GM18520 (cell line): ENCODE data around the gene GRSF1.
"Not testable (repeated sequence)": the region's sequence is repeated elsewhere in the genome, so short reads cannot be mapped to it uniquely, and the experiment has no call there.

Experiments
- ATAC-seq: cut with Tn5 transposase; IDR thresholded peaks from one replicate; pipeline ENCODE4 v1.9.1; 2021; ENCODE audit not compliant: unreplicated experiment

GRSF1 gene

DNA sequence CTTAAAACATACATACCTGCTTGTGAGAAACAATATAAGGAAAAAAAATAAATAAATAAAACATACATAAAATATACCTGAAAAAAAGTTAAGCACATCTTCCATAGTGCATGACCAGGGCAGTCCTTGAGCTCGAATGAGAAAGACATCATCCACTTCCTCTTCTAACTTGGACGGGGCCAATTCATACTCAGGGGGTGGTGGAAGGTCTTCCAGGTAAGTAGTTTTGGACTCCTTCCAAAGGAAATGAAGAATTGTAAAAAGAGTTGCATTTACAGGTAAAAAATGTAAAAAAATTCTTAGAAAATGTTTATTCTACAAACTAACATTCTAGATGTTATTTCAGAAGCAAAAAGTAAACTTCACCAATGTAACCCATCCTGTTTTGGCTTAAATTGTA is 3.6 kb downstream of the GRSF1 start:
- ATAC-seq: no peak

DNA sequence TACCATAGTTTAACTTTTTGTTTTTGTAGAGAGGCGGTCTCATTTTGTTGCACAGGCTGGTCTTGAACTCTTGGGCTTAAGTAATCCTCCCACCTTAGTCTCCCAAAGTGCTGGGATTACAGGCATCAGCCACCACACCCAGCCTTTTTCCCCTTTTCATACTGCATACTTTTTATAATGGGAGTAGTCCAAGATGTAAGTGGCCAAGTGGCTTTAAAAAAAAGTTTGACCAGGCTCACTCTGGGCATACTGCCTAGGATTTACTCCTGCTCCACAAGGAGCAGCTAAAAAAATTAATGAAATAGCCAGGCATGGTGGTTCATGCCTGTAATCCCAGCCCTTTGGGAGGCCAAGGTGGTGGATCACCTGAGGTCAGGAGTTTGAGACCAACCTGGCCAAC is 6.0 kb downstream of the GRSF1 start:
- ATAC-seq: no peak

DNA sequence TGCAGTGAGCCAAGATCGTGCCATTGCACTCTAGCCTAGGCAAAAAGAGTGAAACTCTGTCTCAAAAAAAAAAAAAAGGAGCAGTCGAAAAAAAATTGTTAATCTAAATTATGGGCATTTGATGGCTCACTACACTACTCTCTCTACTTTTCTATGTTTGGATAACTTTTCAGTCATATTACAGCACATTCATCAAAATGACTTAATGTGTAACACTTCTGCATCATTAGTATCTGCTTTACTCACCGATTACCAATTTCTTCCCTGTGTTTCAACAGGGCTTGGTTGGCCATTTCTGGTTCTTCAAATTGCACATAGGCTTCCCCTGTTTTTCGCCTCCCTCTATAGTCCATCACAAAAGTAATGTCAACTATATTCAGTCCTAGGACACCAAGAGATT is 8.4 kb downstream of the GRSF1 start:
- no peak for ATAC-seq

DNA sequence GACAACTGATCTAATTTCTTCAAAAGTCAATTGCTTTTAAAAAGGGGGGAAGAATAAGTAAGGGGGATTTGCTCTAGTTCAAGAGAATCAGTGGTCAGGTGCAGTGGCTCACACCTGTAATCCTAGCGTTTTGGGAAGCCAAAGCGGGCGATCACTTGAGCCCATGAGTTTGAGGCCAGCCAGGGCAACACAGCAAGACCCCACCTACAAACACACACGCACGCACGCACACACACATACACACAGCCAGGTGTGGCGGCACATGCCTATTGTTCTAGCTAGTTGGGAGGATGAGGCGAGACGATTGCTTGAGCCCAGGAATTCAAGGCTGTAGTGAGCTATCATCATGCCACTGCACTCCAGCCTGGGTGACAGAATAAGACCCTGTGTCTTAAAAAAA is 9.6 kb downstream of the GRSF1 start:
- ATAC-seq: no peak

DNA sequence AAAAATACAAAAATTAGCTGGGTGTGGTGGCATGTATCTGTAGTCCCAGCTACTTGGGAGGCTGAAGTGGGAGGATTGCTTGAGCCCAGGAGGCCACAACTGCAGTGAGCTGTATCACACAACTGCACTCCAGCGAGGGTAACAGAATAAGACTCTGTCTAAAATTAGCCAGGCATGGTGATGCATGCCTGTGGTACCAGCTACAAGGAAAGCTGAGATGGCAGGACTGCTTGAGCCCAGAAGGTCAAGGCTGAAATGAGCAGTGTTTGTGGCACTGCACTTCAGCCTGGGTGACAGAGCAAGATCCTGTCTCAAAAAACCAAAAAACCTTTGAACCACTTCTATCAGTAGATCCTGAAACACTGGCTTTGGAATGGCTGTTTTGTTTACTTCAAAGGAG is 10.2 kb downstream of the GRSF1 start:
- ATAC-seq: no peak

DNA sequence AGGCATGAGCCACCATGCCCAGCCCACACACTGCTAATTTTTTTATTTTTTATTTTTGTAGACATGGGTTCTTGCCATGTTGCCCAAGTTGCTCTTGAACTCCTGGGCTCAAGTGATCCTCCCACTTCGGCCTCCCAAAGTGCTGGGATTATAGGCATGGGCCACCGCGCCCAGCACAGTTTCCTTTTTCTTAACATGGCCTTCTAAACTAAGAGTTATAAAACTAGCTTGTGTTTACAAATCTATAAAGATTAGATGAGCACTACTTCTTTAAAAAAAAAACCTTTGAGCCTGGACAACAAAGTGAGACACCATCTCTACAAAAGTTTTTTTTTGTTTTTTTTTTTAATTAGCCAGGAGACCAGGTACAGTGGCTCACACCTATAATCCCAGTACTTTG is 10.7 kb downstream of the GRSF1 start:
- no peak for ATAC-seq

DNA sequence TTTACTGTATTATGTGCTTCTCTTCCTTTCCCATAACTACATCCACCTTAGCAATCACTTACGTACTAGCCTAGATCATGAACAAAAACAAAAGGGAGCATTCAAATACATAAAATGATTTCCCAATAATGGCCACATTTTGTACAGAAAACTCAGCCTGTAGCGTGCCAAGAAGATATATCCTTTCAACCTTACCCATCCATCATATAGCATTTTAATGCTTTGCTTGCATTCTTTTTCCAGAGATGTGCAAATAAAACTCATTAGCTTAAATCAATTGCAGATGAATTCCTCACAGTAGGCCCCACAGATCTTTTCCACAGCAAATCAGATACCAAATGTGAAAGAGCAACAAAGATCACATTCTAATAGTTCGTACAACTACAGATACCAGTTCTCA is 20.8 kb downstream of the GRSF1 start:
- no peak for ATAC-seq

DNA sequence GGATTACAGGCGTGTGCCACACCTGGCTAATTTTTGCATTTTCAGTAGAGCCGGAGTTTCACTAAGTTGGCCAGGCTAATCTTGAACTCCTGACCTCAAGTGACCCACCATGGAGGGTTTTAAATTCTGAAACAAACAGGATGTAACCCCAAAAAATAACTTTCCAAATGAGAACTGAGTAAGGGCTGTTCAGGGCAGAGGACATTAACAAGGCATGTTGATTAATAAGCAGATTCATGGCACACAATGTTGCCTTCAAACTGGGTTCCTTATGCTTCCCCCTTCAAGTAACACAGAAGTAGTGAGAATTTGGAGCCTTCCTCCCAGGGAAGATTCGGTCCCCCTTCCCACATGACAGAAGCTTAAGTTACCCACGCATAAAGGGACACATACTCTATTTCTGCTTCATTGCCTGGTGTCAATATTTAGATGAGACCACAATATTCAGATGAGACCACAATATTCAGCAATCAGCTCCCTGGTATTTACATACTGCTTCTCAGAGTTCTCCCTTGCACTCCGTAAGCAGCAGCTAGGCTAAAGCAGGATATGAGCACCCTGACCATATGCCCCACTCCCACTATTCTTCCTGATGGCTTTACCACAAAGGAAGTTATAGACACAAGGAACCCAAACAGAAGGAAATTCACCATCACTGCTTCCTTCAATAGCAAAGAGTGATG is 21.4 kb downstream of the GRSF1 start:
- ATAC-seq: peak; percentile 70

DNA sequence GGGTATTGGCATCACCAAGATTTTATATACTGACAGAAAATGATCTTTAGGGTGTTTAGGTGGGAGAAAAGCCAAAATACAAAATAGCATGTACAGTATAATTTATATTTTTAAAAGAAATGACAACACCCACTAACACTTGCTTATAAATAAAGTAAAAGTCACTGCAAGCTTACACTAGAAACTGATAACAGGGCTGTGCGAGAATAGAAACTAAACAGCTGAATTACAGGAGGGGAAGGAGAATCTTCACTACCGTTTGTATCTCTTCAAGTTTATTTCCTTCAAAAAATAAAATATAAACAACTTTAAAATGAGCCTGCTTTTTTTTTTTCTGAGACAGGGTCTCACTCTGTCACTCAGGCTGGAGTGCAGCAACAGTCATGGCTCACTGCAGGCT is 22.8 kb downstream of the GRSF1 start:
- no peak for ATAC-seq

DNA sequence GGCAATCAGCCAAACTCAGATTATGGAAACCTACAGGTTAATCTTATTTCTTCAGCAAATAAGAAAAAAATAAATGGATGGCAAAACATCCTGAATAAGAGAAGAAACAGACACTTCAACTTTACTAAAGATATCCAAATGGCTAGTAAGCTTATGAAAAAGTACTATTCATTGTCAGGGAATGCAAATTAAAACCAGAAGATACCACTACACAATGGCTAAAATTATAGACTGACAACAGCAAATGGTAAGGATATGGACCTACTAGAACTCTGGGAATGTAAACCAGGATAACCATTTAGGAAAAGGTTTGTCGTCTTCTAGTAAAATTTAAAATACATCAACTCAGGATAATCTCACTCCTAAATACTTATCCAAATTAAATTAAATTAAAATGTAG is 24.3 kb downstream of the GRSF1 start:
- ATAC-seq: no peak

DNA sequence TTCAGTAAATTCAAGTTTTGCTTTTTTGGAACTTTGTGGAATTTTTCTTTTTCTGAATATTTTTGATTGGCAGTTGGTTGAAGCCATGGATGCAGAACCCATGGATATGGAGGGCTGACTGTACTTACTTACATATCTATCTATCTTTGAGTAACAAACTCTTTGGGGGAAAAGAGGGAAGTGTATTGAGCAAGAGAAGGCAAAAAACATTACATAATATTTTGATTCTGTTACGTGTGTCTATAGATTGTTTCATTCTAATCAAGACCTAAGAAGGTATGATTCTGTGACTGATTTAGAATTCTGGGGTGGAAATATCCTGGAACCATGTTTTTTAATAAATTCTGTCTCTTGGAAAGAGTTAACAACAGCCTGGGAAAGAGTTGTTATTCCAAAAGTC is 31.5 kb downstream of the GRSF1 start:
- no peak for ATAC-seq

DNA sequence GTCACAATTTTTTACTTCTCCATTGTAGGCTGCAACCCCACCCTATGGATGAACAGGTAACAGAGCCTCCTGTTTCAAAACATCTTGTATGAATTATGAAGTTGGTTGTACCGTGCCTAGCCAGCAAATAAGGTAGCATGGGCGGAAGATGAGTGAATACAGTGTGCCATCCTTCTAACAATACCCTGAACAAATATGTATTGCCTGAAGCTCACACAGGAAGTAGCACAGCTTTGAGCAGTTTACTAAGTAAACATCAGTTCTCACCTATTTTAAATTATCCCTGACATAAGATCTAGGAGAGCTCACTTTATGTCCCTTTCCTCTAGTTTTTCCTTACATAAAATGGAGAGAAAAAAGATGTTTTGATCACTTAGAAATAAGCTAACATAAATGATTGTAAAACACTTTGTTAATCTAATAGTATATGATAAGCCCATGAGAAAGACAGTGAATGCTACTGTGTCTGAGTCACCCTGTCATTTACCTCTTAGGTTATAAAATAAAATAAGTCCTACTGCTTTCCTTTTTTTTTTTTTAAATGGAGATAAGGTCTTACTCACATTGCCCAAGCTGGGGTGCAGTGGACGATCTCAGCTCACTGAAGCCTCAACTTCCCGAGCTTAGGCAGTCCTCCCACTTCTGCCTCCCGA is 36.6 kb downstream of the GRSF1 start:
- no peak for ATAC-seq

DNA sequence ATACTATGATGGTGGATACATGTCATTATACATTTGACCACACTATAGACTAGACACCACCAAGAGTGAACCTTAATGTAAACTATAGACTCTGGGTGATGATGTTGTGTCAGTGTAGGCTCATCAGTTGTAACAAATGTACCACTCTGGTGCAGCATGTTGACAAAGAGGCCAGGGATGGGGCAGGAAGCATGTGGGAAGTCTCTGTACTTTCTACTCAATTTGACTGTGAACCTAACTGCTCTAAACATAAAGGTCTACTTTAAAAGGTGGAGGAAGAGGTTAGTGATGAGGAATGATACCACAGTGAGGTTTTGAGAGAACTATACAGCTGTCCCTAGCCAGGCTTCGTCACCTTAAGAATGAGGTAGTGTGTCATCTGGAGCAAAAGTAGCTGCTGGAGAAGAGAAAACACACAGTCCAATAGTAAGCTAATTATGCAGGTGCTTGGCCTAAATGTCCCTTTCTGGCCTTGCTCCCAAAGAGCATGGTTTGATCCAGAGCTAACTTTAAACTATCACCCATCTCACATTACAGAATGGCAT is 38.4 kb downstream of the GRSF1 start:
- ATAC-seq: peak; percentile 40

DNA sequence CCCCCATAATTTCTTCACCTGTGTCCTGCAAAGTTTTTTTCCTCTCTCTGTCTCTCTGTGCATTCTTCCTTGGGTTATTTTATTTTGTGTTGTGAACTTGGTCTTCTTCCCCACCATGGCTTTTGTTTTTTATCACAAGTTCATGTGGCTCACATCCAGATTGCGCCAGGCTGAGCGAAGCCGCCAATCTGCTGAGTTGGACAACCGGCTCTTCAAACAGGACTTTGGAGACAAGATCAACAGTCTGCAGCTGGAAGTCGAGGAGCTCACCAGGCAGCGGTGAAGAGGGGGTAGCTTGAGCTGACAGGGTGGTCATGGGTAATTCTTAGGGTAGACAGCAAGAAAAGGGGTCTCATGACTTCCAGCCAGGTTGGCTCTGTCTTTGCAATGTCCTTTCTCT is 46.1 kb downstream of the GRSF1 start:
- ATAC-seq: no peak

DNA sequence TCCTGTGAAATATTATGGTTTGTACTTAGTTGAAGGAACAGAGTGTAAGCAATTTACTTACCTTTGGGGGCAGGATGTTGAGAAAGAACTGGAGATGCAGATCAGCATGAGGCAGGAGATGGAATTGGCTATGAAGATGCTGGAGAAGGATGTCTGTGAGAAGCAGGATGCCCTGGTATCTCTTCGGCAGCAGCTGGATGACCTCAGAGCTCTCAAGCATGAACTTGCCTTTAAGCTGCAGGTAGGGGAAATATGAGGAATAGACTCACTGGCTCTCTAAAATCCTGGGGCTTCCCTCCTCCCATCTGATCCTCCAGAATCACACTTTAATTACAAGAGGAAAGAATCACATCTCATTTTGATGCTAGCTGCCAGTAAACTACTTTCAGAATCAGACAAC is 51.0 kb downstream of the GRSF1 start:
- ATAC-seq: no peak

DNA sequence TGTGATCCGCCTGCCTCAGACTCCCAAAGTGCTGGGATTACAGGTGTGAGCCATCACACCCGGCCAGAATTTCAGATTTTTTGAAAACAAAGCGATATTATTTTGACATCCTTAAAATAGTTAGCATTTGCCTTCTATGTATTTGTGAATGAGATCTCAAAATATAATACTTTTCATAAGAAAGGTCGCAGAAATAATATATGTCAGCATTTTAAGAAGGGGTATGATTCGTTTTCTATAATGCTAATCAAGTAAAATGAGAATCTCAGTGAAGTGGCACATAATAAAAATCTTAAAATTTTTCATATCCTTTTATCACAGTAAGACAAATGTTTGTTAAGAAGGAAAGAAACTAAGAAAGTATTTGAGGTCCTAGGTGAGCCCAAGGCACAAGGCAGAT is 52.2 kb downstream of the GRSF1 start:
- ATAC-seq: no peak

DNA sequence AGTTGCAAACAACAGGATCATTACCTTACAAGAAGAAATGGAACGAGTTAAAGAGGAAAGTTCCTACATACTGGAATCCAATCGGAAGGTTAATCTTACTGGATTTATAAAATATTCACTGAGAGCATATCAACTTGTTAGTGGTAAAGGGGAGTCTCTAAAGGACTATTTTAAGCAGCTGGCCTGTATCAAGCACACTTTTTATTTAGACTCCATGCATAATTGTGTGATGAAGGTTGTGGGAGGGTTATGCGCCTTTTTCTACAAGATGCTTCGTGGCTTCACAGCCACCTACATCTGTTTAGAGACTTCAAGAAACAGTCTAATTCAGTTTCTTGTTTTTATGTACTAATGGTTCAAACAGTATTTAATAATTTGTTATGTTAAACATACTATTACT is 56.6 kb downstream of the GRSF1 start:
- ATAC-seq: no peak

DNA sequence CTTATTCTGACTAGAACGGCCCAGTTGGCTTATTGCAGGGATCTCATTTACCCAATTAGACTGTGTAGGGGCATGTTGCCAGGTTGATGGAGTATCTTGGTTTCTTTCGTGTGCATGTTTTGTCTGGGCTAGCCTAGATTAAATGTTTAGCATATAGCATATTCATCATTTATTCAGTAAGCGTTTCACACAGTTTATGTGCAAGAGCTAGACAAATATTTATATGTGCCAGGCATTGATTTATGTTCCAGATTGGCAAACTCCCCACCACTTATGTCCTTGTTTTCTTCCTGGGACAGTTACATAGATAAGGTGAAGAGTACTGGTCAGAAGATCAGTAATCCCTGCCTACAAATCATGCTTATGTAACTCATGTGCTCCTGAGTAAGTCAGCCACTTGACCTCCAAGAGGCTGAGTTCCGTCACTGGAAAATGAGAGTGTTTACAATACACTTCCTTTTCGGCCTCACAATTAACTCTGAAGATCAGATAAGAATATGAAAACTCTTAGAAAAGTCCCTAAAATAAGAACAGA is 60.7 kb downstream of the GRSF1 start:
- no peak for ATAC-seq

DNA sequence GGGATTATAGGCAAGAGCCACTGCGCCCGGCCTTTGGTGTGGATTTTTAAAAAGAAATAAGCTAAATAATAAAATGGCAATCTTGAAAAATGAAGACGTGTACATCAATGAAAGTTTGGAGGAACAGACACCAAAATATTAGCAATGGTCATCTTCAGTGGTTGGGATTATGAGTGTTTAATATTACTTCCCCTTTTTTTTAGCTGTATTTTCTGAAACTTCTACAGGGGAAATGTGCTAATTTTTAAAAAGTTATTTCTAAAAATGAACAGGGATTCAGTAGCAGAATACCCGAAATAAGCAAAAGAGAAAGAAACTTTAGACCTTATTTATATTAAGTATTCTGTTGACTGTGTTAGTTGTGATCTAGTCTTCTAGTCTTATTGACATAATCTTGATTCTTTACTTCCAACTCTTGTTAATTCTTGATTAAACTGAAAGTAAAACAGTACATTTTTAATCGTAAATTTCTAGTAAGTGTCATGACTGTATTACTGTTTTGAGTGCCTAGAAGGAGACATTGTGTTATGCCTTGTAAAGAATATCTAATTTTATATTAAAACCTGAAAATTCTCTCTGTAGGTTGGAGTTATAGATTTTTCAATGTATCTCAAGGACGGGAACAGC is 66.6 kb downstream of the GRSF1 start:
- ATAC-seq: no peak

DNA sequence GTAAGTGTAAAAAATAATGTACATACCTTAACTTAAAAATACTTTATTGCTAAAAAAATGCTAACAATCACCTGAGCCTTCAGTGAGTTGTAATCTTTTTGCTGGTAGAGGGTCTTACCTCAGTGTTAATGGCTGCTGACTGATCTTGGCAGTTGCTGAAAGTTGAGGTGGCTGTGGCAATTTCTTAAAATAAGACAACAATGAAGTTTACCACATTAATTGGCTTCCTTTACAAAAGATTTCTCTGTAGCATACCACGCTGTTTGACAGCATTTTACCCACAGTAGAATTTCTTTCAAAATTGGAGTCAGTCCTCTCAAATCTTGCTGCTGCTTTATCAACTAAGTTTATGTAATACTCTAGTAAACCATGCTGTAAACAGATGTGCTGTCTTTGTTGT is 70.3 kb downstream of the GRSF1 start:
- ATAC-seq: not testable (repeated sequence)

DNA sequence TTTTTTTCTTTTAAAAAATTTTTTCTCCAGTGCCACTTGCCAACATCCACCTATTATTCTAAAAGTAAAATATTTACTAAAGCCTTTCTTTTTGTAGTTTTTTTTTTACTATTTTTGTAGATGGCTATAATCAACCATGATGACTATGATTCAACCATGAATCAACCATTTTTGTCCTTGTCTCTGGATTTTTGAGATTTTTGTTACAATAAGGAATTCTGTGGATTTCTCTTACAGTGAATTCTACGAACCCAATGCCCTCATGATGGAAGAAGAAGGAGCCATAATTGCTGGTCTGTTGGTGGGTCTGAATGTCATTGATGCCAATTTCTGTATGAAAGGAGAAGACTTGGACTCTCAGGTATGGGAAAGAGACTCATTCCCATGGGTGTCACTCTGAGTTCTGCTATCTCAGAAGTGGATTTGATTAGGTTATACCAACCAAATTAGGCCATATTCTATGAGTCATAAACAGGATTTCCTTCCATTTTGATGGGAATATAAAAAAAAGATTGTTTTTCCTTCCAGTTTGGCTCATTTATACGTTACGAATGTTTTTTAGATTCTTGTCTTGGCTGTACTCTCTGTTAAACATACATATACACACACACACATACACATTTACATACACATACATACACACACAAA is 71.3 kb downstream of the GRSF1 start:
- ATAC-seq: no peak
